GM12864 (cell line): ENCODE results near the gene FAM98C.
"Not testable (repeated sequence)": the region's sequence is repeated elsewhere in the genome, so short reads cannot be mapped to it uniquely, and the experiment has no call there.

Experiments
- DNase-seq: peaks from one replicate; pipeline ENCODE4 v3.0.0-alpha.2; 2011; ENCODE audit warnings: low read depth
- H3K4me3 ChIP-seq: 2 replicates; pipeline ENCODE4 v1.5.1; 2011; ENCODE audit warnings: mild to moderate bottlenecking, low read depth, low read length, control low read depth
- TF ChIP-seq, protein P1 (sequence below): IDR thresholded peaks from 2 replicates; pipeline ENCODE4 v1.5.1; 2011; ENCODE audit warnings: low read depth, mild to moderate bottlenecking, moderate library complexity, low read length, control low read depth, inconsistent platforms; ENCODE audit errors: missing control alignments

FAM98C gene

DNA sequence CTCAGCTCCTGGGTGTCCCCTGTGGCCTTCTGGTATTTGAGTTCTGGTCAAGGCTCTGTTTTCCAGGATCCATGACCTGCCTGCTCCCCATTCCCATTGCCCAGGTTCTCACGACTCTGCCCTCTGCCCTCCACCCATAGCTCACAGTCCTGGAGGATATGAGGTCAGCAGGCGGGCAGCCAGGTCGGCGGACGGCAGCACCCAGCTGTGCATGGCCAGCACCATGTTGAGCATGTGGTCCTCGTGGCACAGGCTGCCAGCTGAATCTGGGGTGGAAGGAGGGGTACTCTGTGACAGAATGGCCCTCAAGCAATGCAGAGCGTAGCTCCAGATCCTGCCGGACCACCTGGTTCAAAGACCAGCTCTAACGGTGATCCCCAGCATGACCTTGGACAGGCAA lies 18.0 kb downstream of the FAM98C start:
- no peak overlapping the region for H3K4me3 ChIP-seq
- DNase-seq = no peak
- TF ChIP-seq, protein P1, sequence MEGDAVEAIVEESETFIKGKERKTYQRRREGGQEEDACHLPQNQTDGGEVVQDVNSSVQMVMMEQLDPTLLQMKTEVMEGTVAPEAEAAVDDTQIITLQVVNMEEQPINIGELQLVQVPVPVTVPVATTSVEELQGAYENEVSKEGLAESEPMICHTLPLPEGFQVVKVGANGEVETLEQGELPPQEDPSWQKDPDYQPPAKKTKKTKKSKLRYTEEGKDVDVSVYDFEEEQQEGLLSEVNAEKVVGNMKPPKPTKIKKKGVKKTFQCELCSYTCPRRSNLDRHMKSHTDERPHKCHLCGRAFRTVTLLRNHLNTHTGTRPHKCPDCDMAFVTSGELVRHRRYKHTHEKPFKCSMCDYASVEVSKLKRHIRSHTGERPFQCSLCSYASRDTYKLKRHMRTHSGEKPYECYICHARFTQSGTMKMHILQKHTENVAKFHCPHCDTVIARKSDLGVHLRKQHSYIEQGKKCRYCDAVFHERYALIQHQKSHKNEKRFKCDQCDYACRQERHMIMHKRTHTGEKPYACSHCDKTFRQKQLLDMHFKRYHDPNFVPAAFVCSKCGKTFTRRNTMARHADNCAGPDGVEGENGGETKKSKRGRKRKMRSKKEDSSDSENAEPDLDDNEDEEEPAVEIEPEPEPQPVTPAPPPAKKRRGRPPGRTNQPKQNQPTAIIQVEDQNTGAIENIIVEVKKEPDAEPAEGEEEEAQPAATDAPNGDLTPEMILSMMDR = no peak

DNA sequence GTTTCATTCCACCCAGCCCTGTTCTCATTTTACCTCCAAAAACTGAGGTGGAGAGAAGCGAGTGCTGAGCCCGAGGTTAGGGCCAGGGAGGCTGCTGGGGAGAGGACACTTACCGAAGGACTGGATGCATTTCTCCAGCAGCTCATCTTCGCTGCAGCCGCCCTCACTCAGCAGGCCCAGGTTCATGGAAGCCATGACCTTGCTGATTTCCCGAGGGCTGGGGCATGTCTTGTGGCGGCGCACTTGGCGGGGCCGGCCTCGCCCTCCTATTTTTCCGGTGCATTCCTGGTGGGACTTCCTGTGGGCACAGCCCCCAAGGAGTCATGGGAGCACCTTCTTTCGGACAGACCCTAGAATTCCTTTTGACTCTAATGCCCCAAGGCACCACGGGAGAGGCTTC lies 19.0 kb downstream of the FAM98C start:
- no peak for DNase-seq
- TF ChIP-seq, protein P1 = no peak
- H3K4me3 ChIP-seq = no peak overlapping the region

- DNase-seq = no peak
- no peak overlapping the region for H3K4me3 ChIP-seq
- TF ChIP-seq, protein P1 = no peak
Measured at GRCh38 chr19:38422438-38422837, 19.5 kb downstream of the FAM98C start.

GRCh38 chr19:38424272-38424671 lies 21.4 kb downstream of the FAM98C start:
- DNase-seq = no peak
- TF ChIP-seq, protein P1 = no peak
- no peak overlapping the region for H3K4me3 ChIP-seq

DNA sequence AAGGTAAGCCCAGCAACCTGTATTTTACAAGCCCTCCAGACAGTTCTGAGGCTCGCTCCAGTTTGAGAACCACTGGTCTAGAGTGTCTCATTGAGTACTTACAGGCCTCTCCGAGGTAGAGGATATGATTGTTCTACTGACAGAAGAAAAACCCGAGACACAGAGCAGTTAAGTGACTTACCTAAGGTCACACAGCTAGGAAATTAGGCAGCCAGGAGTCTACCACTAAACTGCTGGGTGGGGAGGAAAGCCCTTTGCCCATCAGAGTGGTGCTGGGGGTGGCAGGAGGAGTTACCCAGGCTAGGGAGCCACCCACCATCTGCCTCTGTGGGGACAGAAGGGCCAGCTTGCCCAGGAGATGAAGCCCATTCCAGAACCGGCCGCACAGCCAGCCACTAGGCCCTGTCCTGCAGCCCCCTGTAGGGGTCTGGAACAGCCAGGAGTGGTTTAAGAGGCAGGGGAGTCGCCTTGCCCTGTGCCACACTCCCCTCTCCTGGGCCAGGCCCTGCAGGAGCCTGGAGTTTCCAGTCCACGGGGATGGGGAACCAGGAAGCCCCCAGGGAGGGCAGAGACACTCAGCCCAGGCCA lies 22.4 kb downstream of the FAM98C start:
- TF ChIP-seq, protein P1 = no peak
- no peak overlapping the region for H3K4me3 ChIP-seq
- DNase-seq = no peak

DNA sequence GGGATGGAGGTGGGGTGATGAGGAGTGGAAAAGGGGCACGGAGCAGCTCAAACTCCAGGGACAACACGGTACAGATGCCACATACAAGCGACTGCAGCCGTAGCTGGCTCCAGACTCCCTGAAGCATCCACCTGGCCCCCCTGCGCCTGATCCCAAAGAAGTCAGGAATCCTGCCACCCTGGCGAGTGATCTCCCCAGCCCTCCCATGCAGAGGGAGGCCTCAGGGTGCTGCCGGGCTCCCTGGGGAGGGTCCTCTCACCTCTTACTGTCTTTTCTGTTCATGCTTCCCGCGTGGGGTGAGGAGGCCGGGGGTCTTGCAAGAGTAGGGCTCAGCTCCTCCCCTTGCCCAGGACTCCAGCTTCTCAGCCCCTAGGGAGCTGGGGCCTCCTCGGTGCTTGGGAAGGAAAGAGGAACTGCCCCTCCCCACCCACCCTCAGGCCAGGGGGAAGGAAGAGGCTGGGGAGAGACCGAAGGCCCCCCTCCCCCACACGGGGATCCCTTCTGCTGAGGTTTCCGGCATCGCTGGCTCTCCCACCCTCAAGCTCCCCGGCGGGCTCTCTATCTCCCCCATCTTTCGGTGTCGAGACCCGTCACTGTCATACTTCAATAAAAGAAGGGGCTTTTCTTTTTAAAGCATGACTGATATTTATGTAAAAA lies 23.0 kb downstream of the FAM98C start, which contains the start of gene RASGRP4:
TSS of gene RASGRP4 (minus strand) at position 410 of the 657 bp plus-strand sequence. CDS start at position 282, 128 bp downstream.
- no peak within 1 kb of the TSS for H3K4me3 ChIP-seq
- TF ChIP-seq, protein P1 = no peak
- DNase-seq = no peak

DNA sequence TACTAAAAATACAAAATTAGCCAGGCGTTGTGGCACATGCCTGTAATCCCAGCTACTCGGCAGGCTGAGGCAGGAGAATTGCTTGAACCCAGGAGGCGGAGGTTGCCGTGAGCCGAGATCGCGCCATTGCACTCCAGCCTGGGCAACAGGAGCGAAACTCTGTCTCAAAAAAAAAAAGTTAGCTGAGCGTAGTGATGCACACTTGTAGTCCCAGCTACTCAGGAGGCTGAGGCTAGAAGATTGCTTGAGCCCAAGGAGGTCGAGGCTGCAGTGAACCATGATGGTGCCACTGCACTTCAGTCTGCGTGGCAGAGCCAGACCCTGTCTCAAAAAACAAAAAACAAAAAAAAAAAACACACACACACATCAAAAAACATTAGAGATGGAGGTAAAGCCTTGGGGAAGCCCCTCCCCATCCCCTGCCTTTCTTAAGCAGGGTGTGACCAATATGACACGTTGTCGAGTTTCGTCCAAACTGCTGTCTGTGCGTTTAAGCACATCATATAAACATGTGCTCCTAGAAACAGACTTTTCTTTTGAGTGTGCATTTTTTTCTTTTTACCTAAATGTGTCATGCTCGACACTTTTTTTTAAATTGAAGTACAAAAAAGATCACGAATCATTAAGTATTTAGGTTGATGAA lies 24.3 kb downstream of the FAM98C start:
- DNase-seq = peak; percentile 60
- not testable (repeated sequence) for H3K4me3 ChIP-seq
